ENCODE data around the gene CDHR2.

Gene CDHR2

GRCh38 chr5:176513788-176514187 is 35.4 kb upstream of the CDHR2 start:
- TF ChIP-seq CTCF (IDR thresholded peaks at IDR 0.05; ENCODE audit: low read depth, low read length) = no peak
- DNase-seq (ENCODE audit: extremely low read depth, low read depth) = no peak

GRCh38 chr5:176514244-176514950 is 34.7 kb upstream of the CDHR2 start:
- no peak for DNase-seq (ENCODE audit: extremely low read depth, low read depth)
- TF ChIP-seq CTCF (IDR thresholded peaks at IDR 0.05; ENCODE audit: low read depth, low read length) = no peak

GRCh38 chr5:176515396-176515795 is 33.7 kb upstream of the CDHR2 start:
- TF ChIP-seq CTCF (IDR thresholded peaks at IDR 0.05; ENCODE audit: low read depth, low read length) = no peak
- DNase-seq (ENCODE audit: extremely low read depth, low read depth) = no peak

GRCh38 chr5:176517053-176517661 is 32.0 kb upstream of the CDHR2 start:
- no peak for DNase-seq (ENCODE audit: extremely low read depth, low read depth)

GRCh38 chr5:176519810-176520720 is 29.1 kb upstream of the CDHR2 start:
- no peak for DNase-seq (ENCODE audit: extremely low read depth, low read depth)
- no peak for TF ChIP-seq CTCF (IDR thresholded peaks at IDR 0.05; ENCODE audit: low read depth, low read length)

More at GRCh38 chr5:176517053-176517661, 32.0 kb upstream of the CDHR2 start:
- no peak for TF ChIP-seq CTCF (IDR thresholded peaks at IDR 0.05; ENCODE audit: low read depth, low read length)

GRCh38 chr5:176521286-176521685 is 27.9 kb upstream of the CDHR2 start:
- DNase-seq (ENCODE audit: extremely low read depth, low read depth) = no peak
- no peak for TF ChIP-seq CTCF (IDR thresholded peaks at IDR 0.05; ENCODE audit: low read depth, low read length)
